IPS-18a (cell line): ENCODE measurements around the gene IL32.

Experiments used
- H3K27ac ChIP-seq: one replicate; pipeline ENCODE4 v1.5.1; 2013; ENCODE audit warnings: low read length
- H3K27me3 ChIP-seq: one replicate; pipeline ENCODE4 v1.6.1; 2013; ENCODE audit warnings: mild to moderate bottlenecking, low read length; ENCODE audit not compliant: control insufficient read depth, insufficient read depth
- H3K36me3 ChIP-seq: one replicate; pipeline ENCODE4 v1.6.1; 2013; ENCODE audit warnings: low read depth, low read length; ENCODE audit not compliant: control insufficient read depth
- H3K4me1 ChIP-seq: one replicate; pipeline ENCODE4 v1.6.1; 2013; ENCODE audit warnings: low read depth, low read length; ENCODE audit not compliant: control insufficient read depth
- H3K4me3 ChIP-seq: one replicate; pipeline ENCODE4 v1.5.1; 2013; ENCODE audit warnings: low read length
- H3K9ac ChIP-seq: one replicate; pipeline ENCODE4 v1.6.1; 2013; ENCODE audit warnings: mild to moderate bottlenecking, low read length, moderate library complexity
- H3K9me3 ChIP-seq: one replicate; pipeline ENCODE4 v1.6.1; 2013; ENCODE audit warnings: low read depth, low read length; ENCODE audit not compliant: control insufficient read depth

The IL32 gene

GRCh38 chr16:3089717-3090592 lies 24.5 kb downstream of the IL32 start:
- no peaks in the 10 kb centered on the region for H3K4me1 ChIP-seq
- peaks cover 59% of the 10 kb centered on the region for H3K36me3 ChIP-seq
- no peak overlapping the region for H3K9ac ChIP-seq
- no peaks in the 10 kb centered on the region for H3K27me3 ChIP-seq
- H3K27ac ChIP-seq: no peak overlapping the region
- no peaks in the 10 kb centered on the region for H3K9me3 ChIP-seq
- H3K4me3 ChIP-seq: no peak overlapping the region

DNA sequence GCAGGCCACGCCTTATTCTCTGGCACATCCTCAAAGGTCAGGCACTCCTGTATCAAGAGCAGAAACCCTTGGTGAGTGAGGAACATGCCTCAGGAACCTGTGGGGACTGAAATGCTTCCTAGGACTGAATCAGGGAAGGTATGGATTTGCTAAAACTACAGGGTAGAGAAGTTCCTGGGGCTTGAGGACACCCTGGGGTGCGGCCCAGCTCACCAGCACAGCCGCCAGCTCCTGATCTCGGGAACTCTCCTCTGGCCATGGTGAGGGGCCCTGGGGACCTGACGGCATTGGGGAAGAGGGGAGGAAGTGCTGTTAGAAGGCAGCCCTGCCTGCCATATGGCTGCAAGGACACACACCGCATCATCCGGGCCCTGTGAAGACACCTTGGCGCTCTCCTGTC lies 26.1 kb downstream of the IL32 start:
- Histone ChIP-seq H3K36me3 (peaks cover 63% of the 10 kb centered on the region), H3K9me3 (no peaks in the 10 kb centered on the region), H3K4me3 (no peak overlapping the region), H3K27me3 (no peaks in the 10 kb centered on the region), H3K4me1 (peaks cover 4% of the 10 kb centered on the region), H3K9ac (no peak overlapping the region), H3K27ac (no peak overlapping the region)

DNA sequence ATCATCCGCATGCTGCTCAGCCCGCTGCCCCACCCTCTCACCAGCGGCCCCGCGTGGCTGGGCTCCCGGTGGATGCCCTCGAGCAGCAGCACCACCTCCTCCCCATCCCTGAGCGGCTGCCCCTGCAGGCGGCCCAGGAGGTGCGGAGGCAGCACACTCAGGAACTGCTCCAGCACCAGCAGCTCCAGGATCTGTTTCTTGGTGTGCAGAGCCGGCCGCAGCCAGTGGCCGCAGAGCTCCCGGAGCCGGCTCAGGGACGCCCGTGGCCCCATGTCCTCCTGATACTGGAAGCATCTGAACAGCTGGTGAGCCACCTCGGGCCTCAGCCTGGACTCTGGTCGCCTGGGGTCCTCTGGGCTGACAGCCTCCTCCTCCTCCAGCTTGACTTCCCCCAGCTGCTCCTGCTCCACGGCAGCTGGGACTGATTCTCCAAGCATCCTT lies 27.1 kb downstream of the IL32 start:
- Histone ChIP-seq H3K4me1 (peaks cover 12% of the 10 kb centered on the region), H3K9me3 (no peaks in the 10 kb centered on the region), H3K27ac (no peak overlapping the region), H3K4me3 (no peak overlapping the region), H3K27me3 (no peaks in the 10 kb centered on the region), H3K9ac (no peak overlapping the region), H3K36me3 (peaks cover 64% of the 10 kb centered on the region)

DNA sequence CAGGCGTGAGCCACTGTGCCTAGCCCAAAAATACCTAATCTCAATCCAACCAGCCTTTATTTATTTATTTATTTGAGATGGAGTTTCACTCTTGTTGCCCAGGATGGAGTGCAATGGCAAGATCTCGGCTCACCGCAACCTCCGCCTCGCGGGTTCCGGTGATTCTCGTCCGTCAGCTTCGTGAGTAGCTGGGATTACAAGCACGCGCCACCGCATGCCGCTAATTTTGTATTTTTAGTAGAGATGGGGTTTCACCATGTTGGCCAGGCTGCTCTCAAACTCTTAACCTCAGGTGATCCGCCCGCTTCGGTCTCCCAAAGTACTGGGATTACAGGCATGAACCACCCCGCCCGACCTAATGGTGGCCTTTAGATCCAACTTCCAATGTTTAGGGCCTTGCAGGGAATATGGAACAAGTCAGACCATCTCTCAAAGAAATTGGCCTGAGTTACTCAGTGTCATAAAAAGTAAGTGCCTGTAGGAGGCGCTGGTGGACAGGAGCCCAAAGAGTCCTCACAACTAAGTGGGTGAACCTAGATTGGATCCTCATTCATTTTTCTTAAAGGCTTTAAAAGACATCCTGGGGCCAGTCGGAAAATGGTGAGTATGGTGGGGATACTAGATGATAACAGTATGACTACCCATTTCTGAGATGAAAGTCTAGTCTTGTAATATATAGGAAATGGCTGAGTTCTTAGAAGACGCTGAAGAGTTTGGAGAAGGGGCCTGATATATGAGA lies 29.0 kb downstream of the IL32 start:
- Histone ChIP-seq H3K4me3 (no peak overlapping the region), H3K4me1 (peaks cover 12% of the 10 kb centered on the region), H3K9me3 (no peaks in the 10 kb centered on the region), H3K27ac (no peak overlapping the region), H3K9ac (no peak overlapping the region), H3K36me3 (peaks cover 46% of the 10 kb centered on the region), H3K27me3 (no peaks in the 10 kb centered on the region)

GRCh38 chr16:3095869-3096268 lies 30.4 kb downstream of the IL32 start:
- Histone ChIP-seq H3K36me3 (peaks cover 32% of the 10 kb centered on the region), H3K9ac (no peak overlapping the region), H3K9me3 (no peaks in the 10 kb centered on the region), H3K27ac (no peak overlapping the region), H3K4me1 (peaks cover 16% of the 10 kb centered on the region), H3K27me3 (no peaks in the 10 kb centered on the region), H3K4me3 (no peak overlapping the region)

DNA sequence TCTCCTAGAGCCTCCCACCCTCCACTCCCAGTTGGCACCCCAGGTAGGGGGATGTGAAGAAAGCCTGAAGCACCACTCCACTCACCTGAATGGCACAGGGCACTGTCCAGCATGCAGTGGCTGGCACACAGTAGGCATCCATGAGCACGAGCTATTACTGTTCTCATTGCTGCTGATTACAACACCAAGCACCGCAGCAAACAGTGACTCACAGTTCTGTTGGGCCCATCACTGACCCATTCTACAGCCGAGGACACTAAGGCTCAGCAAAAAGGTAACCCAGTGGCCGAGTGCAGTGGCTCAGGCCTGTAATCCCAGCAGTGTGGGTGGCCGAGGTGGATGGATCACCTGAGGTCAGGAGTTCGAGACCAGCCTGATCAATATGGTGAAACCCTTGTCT lies 30.9 kb downstream of the IL32 start:
- Histone ChIP-seq H3K9me3 (no peaks in the 10 kb centered on the region), H3K4me3 (no peak overlapping the region), H3K4me1 (peaks cover 21% of the 10 kb centered on the region), H3K27me3 (no peaks in the 10 kb centered on the region), H3K27ac (no peak overlapping the region), H3K36me3 (peaks cover 27% of the 10 kb centered on the region), H3K9ac (peak overlapping the region; percentile 98)

DNA sequence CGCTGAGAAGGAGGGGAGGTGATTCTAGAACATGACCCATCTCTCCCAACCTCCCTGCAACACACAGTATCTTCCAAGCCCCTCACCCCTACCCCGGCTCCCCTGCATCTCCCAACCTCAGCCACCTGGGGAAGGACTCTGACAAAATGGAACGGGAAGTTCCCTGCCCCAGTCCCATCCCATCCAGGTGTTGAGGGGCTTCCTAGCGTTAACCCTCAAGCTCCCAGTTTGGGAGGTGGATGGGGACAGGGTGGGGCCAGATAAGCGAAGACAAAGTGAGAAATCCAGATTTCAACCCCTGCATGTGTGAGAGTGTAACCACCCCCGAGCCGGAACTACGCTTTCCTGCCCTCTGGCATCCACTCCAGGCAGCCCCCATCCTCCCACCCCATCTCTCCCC lies 31.8 kb downstream of the IL32 start:
- H3K4me3 ChIP-seq: peak overlapping the region; percentile 95
- peaks cover 26% of the 10 kb centered on the region for H3K4me1 ChIP-seq
- H3K9me3 ChIP-seq: no peaks in the 10 kb centered on the region
- peak overlapping the region; percentile 62 for H3K27ac ChIP-seq
- peak overlapping the region; percentile 98 for H3K9ac ChIP-seq
- H3K27me3 ChIP-seq: no peaks in the 10 kb centered on the region
- peaks cover 18% of the 10 kb centered on the region for H3K36me3 ChIP-seq

GRCh38 chr16:3098459-3099394 lies 33.3 kb downstream of the IL32 start, which contains the start of gene ZSCAN10:
Gene ZSCAN10 (minus strand): TSS chr16:3099294. CDS start chr16:3092937, 6,357 bp downstream.
- peaks cover 10% of the 10 kb centered on the region for H3K36me3 ChIP-seq
- peak within 1 kb of the TSS; percentile 95 for H3K4me3 ChIP-seq
- peak within 1 kb of the TSS; percentile 98 for H3K9ac ChIP-seq
- H3K27me3 ChIP-seq: no peaks in the 10 kb centered on the region
- H3K4me1 ChIP-seq: peaks cover 27% of the 10 kb centered on the region
- no peaks in the 10 kb centered on the region for H3K9me3 ChIP-seq
- H3K27ac ChIP-seq: peak within 1 kb of the TSS; percentile 96

DNA sequence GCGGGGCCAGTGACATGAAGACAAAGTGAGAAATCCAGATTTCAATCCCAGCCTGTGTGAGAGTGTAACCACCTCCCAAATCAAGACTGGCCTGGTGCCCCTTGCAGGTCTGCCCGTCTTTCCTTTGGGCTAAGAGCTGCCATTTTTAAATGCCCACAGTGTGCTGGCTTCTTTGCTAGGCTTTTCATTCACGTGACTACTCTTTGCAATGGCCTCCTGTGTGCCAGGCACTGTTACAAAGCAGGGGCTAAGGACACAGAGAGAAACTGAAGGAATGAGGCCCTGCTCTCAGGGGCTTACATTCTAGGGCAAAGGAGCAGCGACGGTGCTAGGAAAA lies 33.9 kb downstream of the IL32 start:
- peaks cover 27% of the 10 kb centered on the region for H3K4me1 ChIP-seq
- no peaks in the 10 kb centered on the region for H3K27me3 ChIP-seq
- H3K36me3 ChIP-seq: peaks cover 8% of the 10 kb centered on the region
- H3K9me3 ChIP-seq: no peaks in the 10 kb centered on the region
- peak overlapping the region; percentile 98 for H3K9ac ChIP-seq
- H3K4me3 ChIP-seq: peak overlapping the region; percentile 95
- H3K27ac ChIP-seq: peak overlapping the region; percentile 96

- Histone ChIP-seq H3K9me3 (no peaks in the 10 kb centered on the region), H3K36me3 (peaks cover 5% of the 10 kb centered on the region), H3K9ac (peak overlapping the region; percentile 98), H3K4me1 (peaks cover 27% of the 10 kb centered on the region), H3K27ac (peak overlapping the region; percentile 96), H3K4me3 (peak overlapping the region; percentile 95), H3K27me3 (no peaks in the 10 kb centered on the region)
Measured at GRCh38 chr16:3099732-3100499, 34.5 kb downstream of the IL32 start.
